Type B pancreatic cell (in vitro differentiated cells): ENCODE data around the gene PNLIPRP1. TPM values are rescaled to one million over a fixed set of nuclear protein-coding genes. Genes with fewer than 3 reads are reported as not detected.

Experiments
- DNase-seq: peaks from one replicate; pipeline ENCODE4 v3.0.0; 2021; ENCODE audit warnings: mixed read lengths; ENCODE audit not compliant: unreplicated experiment; ENCODE audit errors: extremely low spot score
- H3K27ac Mint-ChIP-seq: 2 replicates; pipeline ENCODE4 v1.8.0; 2021; ENCODE audit warnings: mild to moderate bottlenecking, mixed read lengths
- H3K27me3 Mint-ChIP-seq: 2 replicates; pipeline ENCODE4 v1.8.0; 2021; ENCODE audit warnings: mixed read lengths
- H3K36me3 Mint-ChIP-seq: 2 replicates; pipeline ENCODE4 v1.8.0; 2021; ENCODE audit warnings: mixed read lengths
- H3K4me1 Mint-ChIP-seq: one replicate; pipeline ENCODE4 v1.8.0; 2021; ENCODE audit warnings: mixed read lengths; ENCODE audit not compliant: unreplicated experiment
- H3K4me3 Mint-ChIP-seq: 2 replicates; pipeline ENCODE4 v1.8.0; 2021; ENCODE audit warnings: mild to moderate bottlenecking, mixed read lengths
- H3K9me3 Mint-ChIP-seq: 2 replicates; pipeline ENCODE4 v1.8.0; 2021; ENCODE audit warnings: mixed read lengths
- total RNA-seq: library from RNA; stranded (reverse); gene quantifications from 2 replicates; pipeline ENCODE4 v1.2.1, GENCODE V29; 2021; ENCODE audit warnings: low replicate concordance
- TF ChIP-seq, protein P1 (sequence below): fragments of 200-600 bp; sonication (generic); conservative IDR thresholded peaks from 2 replicates; pipeline ENCODE4 v1.5.0; 2021; ENCODE audit warnings: antibody characterized with exemption, mild to moderate bottlenecking

The PNLIPRP1 gene
- total RNA-seq, 1 donor from 2014 or later: not detected

DNA sequence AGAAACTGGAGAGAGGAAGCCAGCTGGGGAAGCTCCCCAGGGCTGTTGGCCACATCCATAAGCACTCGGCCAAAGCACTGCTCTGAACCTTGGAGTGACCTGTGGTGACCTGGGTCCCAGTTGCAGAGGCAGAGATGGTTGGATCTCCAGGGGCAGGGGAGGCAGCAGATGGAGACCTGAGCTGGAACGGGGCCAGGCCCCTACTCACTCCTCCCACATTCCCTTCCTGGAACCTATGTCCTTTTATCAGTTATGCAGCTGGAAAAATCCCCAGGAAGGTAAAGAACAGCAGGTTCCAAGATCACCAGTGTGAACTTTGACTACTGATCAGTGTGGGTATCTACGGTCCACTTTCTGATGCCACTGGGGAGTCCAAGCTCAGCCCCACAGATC is 20.4 kb downstream of the PNLIPRP1 start:
- no peak for DNase-seq
- Mint-ChIP-seq H3K36me3 (no peaks in the 10 kb centered on the region), H3K4me1 (no peaks in the 10 kb centered on the region), H3K27me3 (peaks cover 12% of the 10 kb centered on the region), H3K9me3 (peaks cover 10% of the 10 kb centered on the region), H3K4me3 (no peak overlapping the region), H3K27ac (no peak overlapping the region)
- TF ChIP-seq, protein P1, sequence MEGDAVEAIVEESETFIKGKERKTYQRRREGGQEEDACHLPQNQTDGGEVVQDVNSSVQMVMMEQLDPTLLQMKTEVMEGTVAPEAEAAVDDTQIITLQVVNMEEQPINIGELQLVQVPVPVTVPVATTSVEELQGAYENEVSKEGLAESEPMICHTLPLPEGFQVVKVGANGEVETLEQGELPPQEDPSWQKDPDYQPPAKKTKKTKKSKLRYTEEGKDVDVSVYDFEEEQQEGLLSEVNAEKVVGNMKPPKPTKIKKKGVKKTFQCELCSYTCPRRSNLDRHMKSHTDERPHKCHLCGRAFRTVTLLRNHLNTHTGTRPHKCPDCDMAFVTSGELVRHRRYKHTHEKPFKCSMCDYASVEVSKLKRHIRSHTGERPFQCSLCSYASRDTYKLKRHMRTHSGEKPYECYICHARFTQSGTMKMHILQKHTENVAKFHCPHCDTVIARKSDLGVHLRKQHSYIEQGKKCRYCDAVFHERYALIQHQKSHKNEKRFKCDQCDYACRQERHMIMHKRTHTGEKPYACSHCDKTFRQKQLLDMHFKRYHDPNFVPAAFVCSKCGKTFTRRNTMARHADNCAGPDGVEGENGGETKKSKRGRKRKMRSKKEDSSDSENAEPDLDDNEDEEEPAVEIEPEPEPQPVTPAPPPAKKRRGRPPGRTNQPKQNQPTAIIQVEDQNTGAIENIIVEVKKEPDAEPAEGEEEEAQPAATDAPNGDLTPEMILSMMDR: no peak

DNA sequence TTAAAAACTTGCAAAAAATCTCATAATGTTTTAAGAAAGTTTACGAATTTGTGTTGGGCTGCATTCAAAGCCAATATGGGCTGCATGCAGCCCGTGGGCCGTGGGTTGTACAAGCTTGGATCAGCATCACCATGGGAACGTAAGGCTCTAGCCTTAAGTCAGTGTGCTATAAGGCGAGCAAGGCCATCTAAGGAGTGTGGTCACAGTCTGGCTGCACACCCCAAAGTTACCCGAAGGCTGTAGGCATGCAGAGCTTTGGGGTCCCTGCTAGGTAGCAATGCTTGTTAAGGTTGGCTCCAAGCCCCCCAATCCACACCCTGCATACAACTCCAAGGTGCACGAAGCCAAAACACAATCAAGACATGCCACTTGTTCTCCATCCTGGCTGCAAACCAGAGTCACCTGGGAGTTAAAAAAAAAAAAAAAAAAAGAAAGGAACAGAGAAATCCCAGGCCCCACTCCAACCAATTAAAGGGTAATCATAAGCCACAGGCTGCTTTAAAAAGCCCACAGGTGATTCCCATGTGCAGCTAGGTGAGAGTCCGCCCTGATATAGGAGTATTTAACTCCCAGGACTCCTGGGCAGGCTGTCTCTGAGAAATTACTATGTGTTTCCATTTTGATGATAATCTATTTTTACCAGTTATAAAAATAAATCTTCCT is 21.5 kb downstream of the PNLIPRP1 start:
- Mint-ChIP-seq H3K27ac (no peak overlapping the region), H3K4me1 (no peaks in the 10 kb centered on the region), H3K9me3 (peaks cover 10% of the 10 kb centered on the region), H3K36me3 (no peaks in the 10 kb centered on the region), H3K27me3 (peaks cover 13% of the 10 kb centered on the region), H3K4me3 (no peak overlapping the region)
- TF ChIP-seq, protein P1: no peak
- DNase-seq: no peak

DNA sequence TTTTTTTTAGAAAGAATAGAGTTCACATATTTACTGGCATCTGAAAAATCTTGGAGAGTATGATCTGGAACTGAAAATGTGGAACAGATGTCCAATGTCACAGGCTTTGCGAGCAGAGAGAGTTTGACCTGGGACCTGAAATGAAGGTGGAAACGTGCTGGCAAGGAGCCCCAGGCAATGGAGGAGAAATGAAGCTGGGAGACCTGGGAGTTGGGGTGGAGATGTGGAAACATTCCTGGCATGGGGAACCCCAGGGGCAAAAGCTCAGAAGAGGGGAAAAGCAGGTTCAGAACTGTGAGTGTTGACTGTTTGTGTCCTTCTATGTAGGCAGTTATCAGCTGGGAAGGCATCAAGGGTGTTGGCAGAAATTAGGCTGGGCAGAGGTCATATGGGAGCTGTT is 22.7 kb downstream of the PNLIPRP1 start:
- TF ChIP-seq, protein P1: no peak
- no peaks in the 10 kb centered on the region for H3K4me1 Mint-ChIP-seq
- H3K27me3 Mint-ChIP-seq: peaks cover 13% of the 10 kb centered on the region
- H3K4me3 Mint-ChIP-seq: no peak overlapping the region
- H3K9me3 Mint-ChIP-seq: peaks cover 10% of the 10 kb centered on the region
- H3K27ac Mint-ChIP-seq: no peak overlapping the region
- DNase-seq: no peak
- H3K36me3 Mint-ChIP-seq: no peaks in the 10 kb centered on the region

DNA sequence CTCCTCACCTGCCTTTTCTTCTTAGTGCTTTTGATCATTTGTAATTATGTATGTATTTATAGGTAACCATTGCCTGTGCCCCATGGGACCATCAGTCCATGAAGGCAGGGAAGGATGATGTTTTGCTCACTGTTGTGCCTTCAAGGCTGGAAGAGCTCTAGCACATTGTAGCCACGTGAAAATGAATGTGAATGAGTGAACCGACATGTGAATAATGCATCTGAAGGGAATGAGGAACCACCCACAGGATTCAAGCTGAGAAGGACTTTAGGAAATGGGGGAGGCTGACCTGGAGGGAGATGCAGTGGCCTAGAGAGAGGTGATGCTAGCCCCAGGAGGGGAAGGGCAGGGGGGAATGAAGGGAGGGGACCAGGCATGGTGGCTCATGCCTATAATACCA is 24.0 kb downstream of the PNLIPRP1 start:
- no peak overlapping the region for H3K27ac Mint-ChIP-seq
- DNase-seq: no peak
- H3K4me3 Mint-ChIP-seq: no peak overlapping the region
- H3K27me3 Mint-ChIP-seq: peaks cover 7% of the 10 kb centered on the region
- TF ChIP-seq, protein P1: no peak
- no peaks in the 10 kb centered on the region for H3K4me1 Mint-ChIP-seq
- H3K9me3 Mint-ChIP-seq: peaks cover 10% of the 10 kb centered on the region
- no peaks in the 10 kb centered on the region for H3K36me3 Mint-ChIP-seq

DNA sequence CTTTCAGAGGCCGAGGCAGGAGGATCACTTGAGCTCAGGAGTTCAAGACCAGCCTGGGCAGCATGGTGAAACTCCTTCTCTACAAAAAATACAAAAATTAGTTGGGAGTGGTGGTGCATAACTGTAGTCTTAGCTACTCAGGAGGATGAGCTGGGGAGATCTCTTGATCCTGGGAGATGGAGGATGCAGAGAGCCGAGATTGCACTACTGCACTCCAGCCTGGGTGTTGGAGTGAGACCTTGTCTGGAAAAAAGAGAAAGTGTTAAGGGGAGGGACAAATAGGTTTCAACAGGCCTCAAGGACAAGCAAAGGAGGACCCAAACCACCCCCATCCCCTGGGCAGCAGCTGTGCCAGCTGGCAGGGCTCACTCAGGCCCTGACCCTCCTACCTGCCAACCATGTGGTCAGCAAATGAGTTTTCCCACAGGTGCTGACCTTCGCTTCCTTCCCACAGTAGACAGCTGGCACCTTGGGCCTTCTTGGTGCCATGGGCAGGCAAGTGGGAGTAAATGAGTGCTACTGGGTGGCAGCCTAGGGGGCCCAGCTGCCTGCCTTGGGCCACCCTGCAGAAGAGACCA is 24.5 kb downstream of the PNLIPRP1 start:
- TF ChIP-seq, protein P1: no peak
- Mint-ChIP-seq H3K27me3 (peaks cover 7% of the 10 kb centered on the region), H3K9me3 (peaks cover 10% of the 10 kb centered on the region)

More for the DNA sequence above, 24.5 kb downstream of the PNLIPRP1 start:
- DNase-seq: no peak
- Mint-ChIP-seq H3K4me3 (no peak overlapping the region), H3K27ac (no peak overlapping the region), H3K4me1 (no peaks in the 10 kb centered on the region), H3K36me3 (no peaks in the 10 kb centered on the region)
